GM12865 (cell line): ENCODE measurements around the gene MOG.
A peak's percentile ranks its signal among the peaks of the same experiment; 100 is the strongest.

ENCODE experiments used
- DNase-seq: peaks from one replicate; pipeline ENCODE4 v3.0.0; 2010; ENCODE audit warnings: low read depth
- H3K4me3 ChIP-seq: 2 replicates; pipeline ENCODE4 v1.5.1; 2011; ENCODE audit warnings: mild to moderate bottlenecking, low read depth, low read length, control low read depth
- CTCF ChIP-seq: IDR thresholded peaks from 2 replicates; pipeline ENCODE4 v1.5.1; 2011; ENCODE audit warnings: low read length, control low read depth, low read depth, inconsistent platforms; ENCODE audit not compliant: insufficient read depth; ENCODE audit errors: missing control alignments

MOG gene

GRCh38 chr6:29620630-29621029, 36.3 kb upstream of the MOG start:
- DNase-seq: no peak
- TF ChIP-seq CTCF: no peak
- no peak overlapping the region for H3K4me3 ChIP-seq

GRCh38 chr6:29624520-29624961, 32.4 kb upstream of the MOG start:
- no peak for TF ChIP-seq CTCF
- DNase-seq: no peak
- no peak overlapping the region for H3K4me3 ChIP-seq

- no peak for TF ChIP-seq CTCF
- H3K4me3 ChIP-seq: no peak overlapping the region
- DNase-seq: no peak
These were observed 31.5 kb upstream of the MOG start for GRCh38 chr6:29625337-29625930.

- no peak for DNase-seq
- H3K4me3 ChIP-seq: no peak overlapping the region
- no peak for TF ChIP-seq CTCF
These were observed 29.7 kb upstream of the MOG start for GRCh38 chr6:29626948-29627754.

GRCh38 chr6:29627755-29628418, 29.0 kb upstream of the MOG start:
- peak overlapping the region; percentile 35 for H3K4me3 ChIP-seq
- DNase-seq: no peak
- no peak for TF ChIP-seq CTCF

GRCh38 chr6:29628419-29629281, 28.2 kb upstream of the MOG start:
- peak overlapping the region; percentile 35 for H3K4me3 ChIP-seq
- peak; percentile 74 for TF ChIP-seq CTCF
- DNase-seq: peak; percentile 42
